Measurements from ENCODE around the gene RAB7B. TPM values are rescaled to one million over a fixed set of nuclear protein-coding genes. Genes with fewer than 3 reads are reported as not detected.
A peak's percentile ranks its signal among the peaks of the same experiment; 100 is the strongest.

Gene RAB7B
- total RNA-seq, 6 donors from 2014 or later, result 2.6 to 27.5 (median 9.1) TPM

- H3K27me3 ChIP-seq, result no peaks in the 10 kb centered on the region
- no peaks in the 10 kb centered on the region for H3K36me3 ChIP-seq
- H3K27ac ChIP-seq, result peak overlapping the region in 2 of 4 donors; percentile 47 to 72
- no peaks in the 10 kb centered on the region for H3K9me3 ChIP-seq
- WGBS, 2 donors, result 91 to 92% methylated on average over 7 of the region's 7 CpGs
- ATAC-seq (ENCODE audit: low FRiP score in 2 of 2) (no peak), DNase-seq (no peak)
- TF ChIP-seq POLR2A (IDR thresholded peaks at IDR 0.05) (no peak), EP300 (IDR thresholded peaks at IDR 0.05) (no peak), CTCF (IDR thresholded peaks at IDR 0.05) (no peak), POLR2AphosphoS5 (IDR thresholded peaks at IDR 0.05) (no peak)
- peaks cover 8 to 37% (median 22%) of the 10 kb centered on the region in 4 donors for H3K4me1 ChIP-seq
- no peak overlapping the region for H3K4me3 ChIP-seq
Measured at GRCh38 chr1:206003854-206004800, 932 bp upstream of the RAB7B start.

GRCh38 chr1:206002160-206002559 is 1.0 kb downstream of the RAB7B start:
- H3K9me3 ChIP-seq, result no peaks in the 10 kb centered on the region
- peak overlapping the region in 1 of 4 donors; percentile 72 for H3K27ac ChIP-seq
- peak overlapping the region in 2 of 4 donors; percentile 32 to 45 for H3K4me3 ChIP-seq
- DNase-seq (peak in 1 of 2 donors; percentile 17), ATAC-seq (ENCODE audit: low FRiP score in 2 of 2) (no peak)
- H3K36me3 ChIP-seq, result no peaks in the 10 kb centered on the region
- peaks cover 8 to 37% (median 22%) of the 10 kb centered on the region in 4 donors for H3K4me1 ChIP-seq
- no peaks in the 10 kb centered on the region for H3K27me3 ChIP-seq
- TF ChIP-seq POLR2A (IDR thresholded peaks at IDR 0.05) (no peak), EP300 (IDR thresholded peaks at IDR 0.05) (no peak), POLR2AphosphoS5 (IDR thresholded peaks at IDR 0.05) (no peak), CTCF (IDR thresholded peaks at IDR 0.05) (no peak)
- 96 to 98% methylated on average over 3 of the region's 3 CpGs for WGBS, 2 donors

- WGBS, 2 donors, result 32 to 57% methylated on average over 2 to 3 of the region's 3 CpGs
- Histone ChIP-seq H3K4me1 (peaks cover 8 to 37% (median 21%) of the 10 kb centered on the region in 4 donors), H3K27me3 (no peaks in the 10 kb centered on the region), H3K9me3 (no peaks in the 10 kb centered on the region), H3K4me3 (peak overlapping the region in 1 of 4 donors; percentile 45), H3K27ac (peak overlapping the region in 1 of 4 donors; percentile 25), H3K36me3 (no peaks in the 10 kb centered on the region)
- DNase-seq (peak in 1 of 2 donors; percentile 68), ATAC-seq (ENCODE audit: low FRiP score in 2 of 2) (peak; percentile 49 to 89)
- TF ChIP-seq CTCF (IDR thresholded peaks at IDR 0.05), result no peak
- TF ChIP-seq POLR2AphosphoS5 (IDR thresholded peaks at IDR 0.05), result no peak
- no peak for TF ChIP-seq POLR2A (IDR thresholded peaks at IDR 0.05)
- no peak for TF ChIP-seq EP300 (IDR thresholded peaks at IDR 0.05)
Measured at GRCh38 chr1:206001476-206001888, 1.7 kb downstream of the RAB7B start.

- no peak for ATAC-seq (ENCODE audit: low FRiP score in 2 of 2)
- 82 to 93% methylated on average over 7 to 8 of the region's 8 CpGs for WGBS, 2 donors
- H3K27ac ChIP-seq, result peak overlapping the region in 1 of 4 donors; percentile 30
Measured at GRCh38 chr1:206000641-206001339, 2.4 kb downstream of the RAB7B start.

More at GRCh38 chr1:206000641-206001339, 2.4 kb downstream of the RAB7B start:
- no peak overlapping the region for H3K4me3 ChIP-seq
- peaks cover 8 to 37% (median 19%) of the 10 kb centered on the region in 4 donors for H3K4me1 ChIP-seq
- no peaks in the 10 kb centered on the region for H3K27me3 ChIP-seq
- TF ChIP-seq POLR2AphosphoS5 (IDR thresholded peaks at IDR 0.05) (no peak), CTCF (IDR thresholded peaks at IDR 0.05) (no peak), EP300 (IDR thresholded peaks at IDR 0.05) (no peak), POLR2A (IDR thresholded peaks at IDR 0.05) (no peak)
- no peaks in the 10 kb centered on the region for H3K9me3 ChIP-seq
- peak in 1 of 2 donors; percentile 16 for DNase-seq
- no peaks in the 10 kb centered on the region for H3K36me3 ChIP-seq
